ENCODE data around the gene ELAVL2.

- TF ChIP-seq CTCF (IDR thresholded peaks at IDR 0.05; ENCODE audit: low read length), result no peak
- no peak for TF ChIP-seq EZH2 (IDR thresholded peaks at IDR 0.05; ENCODE audit: borderline replicate concordance, low read length)
Observed at GRCh38 chr9:23850242-23850689, 24.2 kb upstream of the ELAVL2 start.
